Liver (tissue), 9 donors: ENCODE measurements around the gene KPNB1. TPM values are rescaled to one million over a fixed set of nuclear protein-coding genes. Genes with fewer than 3 reads are reported as not detected.

Experiments used
- DNase-seq: peaks from one replicate; pipeline ENCODE4 v3.0.0-alpha.2; 2017; ENCODE audit warnings: low spot score
- H3K27ac ChIP-seq, 2 donors: one replicate each; pipeline ENCODE4 v1.7.0; 2013; ENCODE audit warnings: inconsistent platforms in 2 of 2, low read length in 2 of 2, control low read depth in 1 of 2, low read depth in 1 of 2, mild to moderate bottlenecking in 1 of 2
- H3K27me3 ChIP-seq, 4 donors: one replicate each; pipeline versions ENCODE4 v1.6.1 to v1.7.0; 2013; ENCODE audit warnings: low read length in 3 of 4, inconsistent platforms in 1 of 4, mild to moderate bottlenecking in 1 of 4, moderate library complexity in 1 of 4; ENCODE audit not compliant: control insufficient read depth in 4 of 4, insufficient read depth in 4 of 4
- H3K36me3 ChIP-seq, 4 donors: one replicate each; pipeline versions ENCODE4 v1.6.1 to v1.7.0; 2013; ENCODE audit warnings: low read length in 3 of 4, mild to moderate bottlenecking in 3 of 4, low read depth in 1 of 4, moderate library complexity in 1 of 4; ENCODE audit not compliant: control insufficient read depth in 4 of 4, insufficient read depth in 3 of 4
- H3K4me1 ChIP-seq, 4 donors: one replicate each; pipeline versions ENCODE4 v1.6.1 to v1.7.0; 2013; ENCODE audit warnings: low read length in 3 of 4, mild to moderate bottlenecking in 3 of 4, moderate library complexity in 1 of 4; ENCODE audit not compliant: control insufficient read depth in 4 of 4, insufficient read depth in 4 of 4
- H3K4me3 ChIP-seq, 3 donors: one replicate each; pipeline versions ENCODE4 v1.6.1 to v1.7.0; 2013; ENCODE audit warnings: low read length in 3 of 3, control low read depth in 1 of 3, low read depth in 1 of 3, mild to moderate bottlenecking in 1 of 3
- H3K9ac ChIP-seq, 2 donors: one replicate each; pipeline ENCODE4 v1.7.0; 2013; ENCODE audit warnings: low read length in 2 of 2, mild to moderate bottlenecking in 2 of 2, moderate library complexity in 2 of 2, control low read depth in 1 of 2, low read depth in 1 of 2
- H3K9me3 ChIP-seq, 4 donors: one replicate each; pipeline versions ENCODE4 v1.6.1 to v1.7.0; 2013; ENCODE audit warnings: low read length in 3 of 4; ENCODE audit not compliant: control insufficient read depth in 4 of 4
- FOXA1 ChIP-seq: IDR thresholded peaks from 2 replicates; pipeline ENCODE4 v1.6.1; 2016; ENCODE audit warnings: antibody characterized with exemption
- FOXA2 ChIP-seq: IDR thresholded peaks from 2 replicates; pipeline ENCODE4 v1.6.1; 2016; ENCODE audit warnings: antibody characterized with exemption
- GABPA ChIP-seq, 2 donors: IDR thresholded peaks in 1 of 2; conservative IDR thresholded peaks in 1 of 2; 2 replicates each; pipeline ENCODE4 v1.6.1; 2016; ENCODE audit warnings: antibody characterized with exemption in 2 of 2, mild to moderate bottlenecking in 1 of 2, moderate library complexity in 1 of 2
- HNF4G ChIP-seq: IDR thresholded peaks from 2 replicates; pipeline ENCODE4 v1.6.1; 2016; ENCODE audit warnings: antibody characterized with exemption
- NR2F2 ChIP-seq: IDR thresholded peaks from 2 replicates; pipeline ENCODE4 v1.6.1; 2016; ENCODE audit warnings: antibody characterized with exemption
- RAD21 ChIP-seq, 2 donors: IDR thresholded peaks; 2 replicates each; pipeline ENCODE4 v1.6.1; 2016; ENCODE audit warnings: antibody characterized with exemption in 2 of 2, mild to moderate bottlenecking in 2 of 2
- RXRA ChIP-seq, 2 donors: IDR thresholded peaks; 2 replicates each; pipeline ENCODE4 v1.6.1; 2017 to 2018; ENCODE audit warnings: antibody characterized with exemption in 2 of 2, mild to moderate bottlenecking in 1 of 2
- SP1 ChIP-seq: IDR thresholded peaks from 2 replicates; pipeline ENCODE4 v1.6.1; 2018; ENCODE audit warnings: antibody characterized with exemption, mild to moderate bottlenecking
- YY1 ChIP-seq: IDR thresholded peaks from 2 replicates; pipeline ENCODE4 v1.6.1; 2016; ENCODE audit warnings: antibody characterized with exemption, mild to moderate bottlenecking
- WGBS: extraction: QIAGEN DNeasy Blood & Tissue Kit; methylation state at CpG from one replicate; pipeline ENCODE4 v1.1.7; 2013; 5-methylcytosine and 5-hydroxymethylcytosine counted together
- polyA plus RNA-seq, 2 donors: library from polyadenylated mRNA; stranded (reverse) in 1 of 2; unstranded in 1 of 2; fragments of 200-250 nt in 1 of 2; fragments of >200 nt in 1 of 2; fragmentation: Nextera tagmentation in 1 of 2; extraction: Ambion mirVana in 1 of 2; gene quantifications; one replicate each; pipeline versions ENCODE4 v1.2.1 to v1.2.3, GENCODE V29; 2013 to 2015
- total RNA-seq, 2 donors: library from RNA; depleted of rRNA; stranded (reverse); fragments of >200 nt; gene quantifications; one replicate each; pipeline ENCODE4 v1.2.3, GENCODE V29; 2014
- TF ChIP-seq, protein P1 (sequence below): fragments of 150-350 bp; IDR thresholded peaks from 2 replicates; pipeline ENCODE4 v1.5.1; 2017; ENCODE audit warnings: improper control_type of control experiment, low read depth, low read length; ENCODE audit not compliant: missing input control
- TF ChIP-seq, protein P2 (sequence below): IDR thresholded peaks from 2 replicates; pipeline ENCODE4 v1.6.1; 2016; ENCODE audit warnings: antibody characterized with exemption
- TF ChIP-seq, protein P3 (sequence below): IDR thresholded peaks from 2 replicates; pipeline ENCODE4 v1.6.1; 2016; ENCODE audit warnings: antibody characterized with exemption
- TF ChIP-seq, protein P4 (sequence below): IDR thresholded peaks from 2 replicates; pipeline ENCODE4 v1.6.1; 2016; ENCODE audit warnings: antibody characterized with exemption, mild to moderate bottlenecking
- TF ChIP-seq, protein P5 (sequence below): IDR thresholded peaks from 2 replicates; pipeline ENCODE4 v1.6.1; 2016; ENCODE audit warnings: antibody characterized with exemption
- donor health status: healthy.
- donor health status: healthy.
- donor health status: healthy.
- donor health status: healthy.
- donor health status: healthy.

The KPNB1 gene
- total and polyA plus RNA-seq, 4 donors = 27.6 to 114 (median 75.0) TPM

DNA sequence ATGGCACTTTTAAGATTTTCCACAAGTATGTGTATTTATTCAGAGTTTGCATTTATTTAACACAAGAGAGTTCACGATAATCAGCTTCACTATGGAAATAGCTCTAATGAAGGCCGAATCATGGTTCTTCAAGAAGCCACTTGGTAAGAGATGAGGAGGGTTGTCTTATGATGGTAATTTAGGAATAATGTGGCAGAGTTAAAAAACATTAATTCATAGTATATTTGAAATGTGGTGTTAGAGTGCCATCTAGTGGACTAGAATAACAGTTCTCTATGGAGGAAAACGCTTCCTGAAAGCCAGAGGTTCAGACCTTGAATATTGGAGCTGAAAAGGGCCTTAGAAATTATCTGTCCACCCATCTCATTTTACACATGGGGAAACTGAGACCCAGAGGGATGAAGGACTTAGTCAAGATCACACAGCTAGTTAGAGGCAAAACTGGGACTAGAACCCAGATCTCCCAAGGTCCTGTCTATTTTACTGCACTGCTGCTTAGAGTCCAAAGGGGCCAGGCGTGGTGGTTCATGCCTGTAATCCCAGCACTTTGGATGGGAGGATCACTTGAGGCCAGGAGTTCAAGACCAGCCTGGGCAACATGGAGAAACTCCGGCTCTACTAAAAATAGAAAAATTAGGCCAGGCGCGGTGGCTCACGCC is 33.8 kb upstream of the KPNB1 start:
- H3K27me3 ChIP-seq = no peaks in the 10 kb centered on the region
- H3K9ac ChIP-seq = no peak overlapping the region
- H3K4me3 ChIP-seq = no peak overlapping the region
- no peak for TF ChIP-seq GABPA (IDR thresholded peaks at IDR 0.05 in 1 of 2, conservative IDR thresholded peaks at IDR 0.05 in 1 of 2)
- no peak for TF ChIP-seq YY1
- TF ChIP-seq NR2F2 = no peak
- TF ChIP-seq RAD21 (IDR thresholded peaks at IDR 0.05) = peak; percentile 83 to 86
- TF ChIP-seq, protein P1, sequence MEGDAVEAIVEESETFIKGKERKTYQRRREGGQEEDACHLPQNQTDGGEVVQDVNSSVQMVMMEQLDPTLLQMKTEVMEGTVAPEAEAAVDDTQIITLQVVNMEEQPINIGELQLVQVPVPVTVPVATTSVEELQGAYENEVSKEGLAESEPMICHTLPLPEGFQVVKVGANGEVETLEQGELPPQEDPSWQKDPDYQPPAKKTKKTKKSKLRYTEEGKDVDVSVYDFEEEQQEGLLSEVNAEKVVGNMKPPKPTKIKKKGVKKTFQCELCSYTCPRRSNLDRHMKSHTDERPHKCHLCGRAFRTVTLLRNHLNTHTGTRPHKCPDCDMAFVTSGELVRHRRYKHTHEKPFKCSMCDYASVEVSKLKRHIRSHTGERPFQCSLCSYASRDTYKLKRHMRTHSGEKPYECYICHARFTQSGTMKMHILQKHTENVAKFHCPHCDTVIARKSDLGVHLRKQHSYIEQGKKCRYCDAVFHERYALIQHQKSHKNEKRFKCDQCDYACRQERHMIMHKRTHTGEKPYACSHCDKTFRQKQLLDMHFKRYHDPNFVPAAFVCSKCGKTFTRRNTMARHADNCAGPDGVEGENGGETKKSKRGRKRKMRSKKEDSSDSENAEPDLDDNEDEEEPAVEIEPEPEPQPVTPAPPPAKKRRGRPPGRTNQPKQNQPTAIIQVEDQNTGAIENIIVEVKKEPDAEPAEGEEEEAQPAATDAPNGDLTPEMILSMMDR = peak; percentile 71
- TF ChIP-seq, protein P2, sequence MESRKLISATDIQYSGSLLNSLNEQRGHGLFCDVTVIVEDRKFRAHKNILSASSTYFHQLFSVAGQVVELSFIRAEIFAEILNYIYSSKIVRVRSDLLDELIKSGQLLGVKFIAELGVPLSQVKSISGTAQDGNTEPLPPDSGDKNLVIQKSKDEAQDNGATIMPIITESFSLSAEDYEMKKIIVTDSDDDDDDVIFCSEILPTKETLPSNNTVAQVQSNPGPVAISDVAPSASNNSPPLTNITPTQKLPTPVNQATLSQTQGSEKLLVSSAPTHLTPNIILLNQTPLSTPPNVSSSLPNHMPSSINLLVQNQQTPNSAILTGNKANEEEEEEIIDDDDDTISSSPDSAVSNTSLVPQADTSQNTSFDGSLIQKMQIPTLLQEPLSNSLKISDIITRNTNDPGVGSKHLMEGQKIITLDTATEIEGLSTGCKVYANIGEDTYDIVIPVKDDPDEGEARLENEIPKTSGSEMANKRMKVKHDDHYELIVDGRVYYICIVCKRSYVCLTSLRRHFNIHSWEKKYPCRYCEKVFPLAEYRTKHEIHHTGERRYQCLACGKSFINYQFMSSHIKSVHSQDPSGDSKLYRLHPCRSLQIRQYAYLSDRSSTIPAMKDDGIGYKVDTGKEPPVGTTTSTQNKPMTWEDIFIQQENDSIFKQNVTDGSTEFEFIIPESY = no peak
- no peak for TF ChIP-seq FOXA1
- TF ChIP-seq, protein P3, sequence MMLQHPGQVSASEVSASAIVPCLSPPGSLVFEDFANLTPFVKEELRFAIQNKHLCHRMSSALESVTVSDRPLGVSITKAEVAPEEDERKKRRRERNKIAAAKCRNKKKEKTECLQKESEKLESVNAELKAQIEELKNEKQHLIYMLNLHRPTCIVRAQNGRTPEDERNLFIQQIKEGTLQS = no peak
- TF ChIP-seq, protein P4, sequence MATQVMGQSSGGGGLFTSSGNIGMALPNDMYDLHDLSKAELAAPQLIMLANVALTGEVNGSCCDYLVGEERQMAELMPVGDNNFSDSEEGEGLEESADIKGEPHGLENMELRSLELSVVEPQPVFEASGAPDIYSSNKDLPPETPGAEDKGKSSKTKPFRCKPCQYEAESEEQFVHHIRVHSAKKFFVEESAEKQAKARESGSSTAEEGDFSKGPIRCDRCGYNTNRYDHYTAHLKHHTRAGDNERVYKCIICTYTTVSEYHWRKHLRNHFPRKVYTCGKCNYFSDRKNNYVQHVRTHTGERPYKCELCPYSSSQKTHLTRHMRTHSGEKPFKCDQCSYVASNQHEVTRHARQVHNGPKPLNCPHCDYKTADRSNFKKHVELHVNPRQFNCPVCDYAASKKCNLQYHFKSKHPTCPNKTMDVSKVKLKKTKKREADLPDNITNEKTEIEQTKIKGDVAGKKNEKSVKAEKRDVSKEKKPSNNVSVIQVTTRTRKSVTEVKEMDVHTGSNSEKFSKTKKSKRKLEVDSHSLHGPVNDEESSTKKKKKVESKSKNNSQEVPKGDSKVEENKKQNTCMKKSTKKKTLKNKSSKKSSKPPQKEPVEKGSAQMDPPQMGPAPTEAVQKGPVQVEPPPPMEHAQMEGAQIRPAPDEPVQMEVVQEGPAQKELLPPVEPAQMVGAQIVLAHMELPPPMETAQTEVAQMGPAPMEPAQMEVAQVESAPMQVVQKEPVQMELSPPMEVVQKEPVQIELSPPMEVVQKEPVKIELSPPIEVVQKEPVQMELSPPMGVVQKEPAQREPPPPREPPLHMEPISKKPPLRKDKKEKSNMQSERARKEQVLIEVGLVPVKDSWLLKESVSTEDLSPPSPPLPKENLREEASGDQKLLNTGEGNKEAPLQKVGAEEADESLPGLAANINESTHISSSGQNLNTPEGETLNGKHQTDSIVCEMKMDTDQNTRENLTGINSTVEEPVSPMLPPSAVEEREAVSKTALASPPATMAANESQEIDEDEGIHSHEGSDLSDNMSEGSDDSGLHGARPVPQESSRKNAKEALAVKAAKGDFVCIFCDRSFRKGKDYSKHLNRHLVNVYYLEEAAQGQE = no peak
- TF ChIP-seq SP1 = no peak
- no peak for TF ChIP-seq RXRA (IDR thresholded peaks at IDR 0.05)
- no peak for TF ChIP-seq HNF4G
- TF ChIP-seq, protein P5, sequence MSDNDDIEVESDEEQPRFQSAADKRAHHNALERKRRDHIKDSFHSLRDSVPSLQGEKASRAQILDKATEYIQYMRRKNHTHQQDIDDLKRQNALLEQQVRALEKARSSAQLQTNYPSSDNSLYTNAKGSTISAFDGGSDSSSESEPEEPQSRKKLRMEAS = no peak
- peaks cover 0 to 8% (median 1%) of the 10 kb centered on the region in 4 donors for H3K4me1 ChIP-seq
- 79% methylated on average over 8 of the region's 8 CpGs for WGBS
- H3K36me3 ChIP-seq = peaks cover 6 to 38% (median 25%) of the 10 kb centered on the region in 4 donors
- H3K9me3 ChIP-seq = no peaks in the 10 kb centered on the region
- no peak overlapping the region for H3K27ac ChIP-seq
- no peak for DNase-seq

DNA sequence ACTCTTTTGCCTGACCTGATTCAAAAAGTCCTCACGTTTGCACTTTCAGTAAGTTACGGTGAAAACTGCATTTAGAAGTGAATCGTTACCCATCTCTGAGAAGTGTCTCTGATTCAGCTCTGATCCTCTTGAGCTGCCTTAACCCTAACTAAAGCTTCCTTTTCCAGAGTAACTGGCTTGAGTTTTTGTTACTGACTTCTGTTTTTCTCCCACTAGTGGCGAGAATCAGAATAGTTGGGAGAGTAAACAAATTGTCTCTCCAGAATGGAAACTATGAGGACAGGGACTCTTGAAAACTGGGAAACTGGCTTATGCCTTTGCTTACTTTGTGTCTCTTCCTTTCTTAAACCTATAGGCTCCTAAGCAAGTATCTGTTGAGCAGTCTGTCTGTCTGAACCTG is 31.3 kb upstream of the KPNB1 start:
- Histone ChIP-seq H3K9me3 (no peaks in the 10 kb centered on the region), H3K27me3 (no peaks in the 10 kb centered on the region), H3K9ac (no peak overlapping the region), H3K4me1 (peaks cover 0 to 4% (median 0%) of the 10 kb centered on the region in 4 donors), H3K4me3 (no peak overlapping the region), H3K27ac (no peak overlapping the region), H3K36me3 (peaks cover 6 to 42% (median 31%) of the 10 kb centered on the region in 4 donors)
- 65% methylated on average over 4 of the region's 4 CpGs for WGBS
- no peak for TF ChIP-seq FOXA2
- TF ChIP-seq YY1 = no peak
- TF ChIP-seq RAD21 (IDR thresholded peaks at IDR 0.05) = peak; percentile 30 to 42
- TF ChIP-seq, protein P1 = peak; percentile 19
- no peak for DNase-seq
